H1 (cell line): ENCODE measurements around the gene SLC25A42. TPM values are rescaled to one million over a fixed set of nuclear protein-coding genes. Genes with fewer than 3 reads are reported as not detected.

Source experiments
- CTCF ChIA-PET: fragments of 300-600 bp; sonication (Branson Sonifier 250); formaldehyde crosslinking; loops from one replicate; lab custom pipeline; 2021; ENCODE audit not compliant: partially characterized antibody; lab: Charles Lee
- POLR2A ChIA-PET: fragments of 300-600 bp; sonication (Branson Sonifier 250); formaldehyde crosslinking; loops from one replicate; lab custom pipeline; 2021; ENCODE audit warnings: inconsistent platforms; ENCODE audit not compliant: partially characterized antibody; lab: Charles Lee
- DNase-seq, 2 experiments: peaks; one replicate each; pipeline versions ENCODE4 v3.0.0 to v3.0.0-alpha.2; 2010 to 2022; ENCODE audit warnings: low spot score in 2 of 2, low read depth in 1 of 2, mixed read lengths in 1 of 2
- FAIRE-seq: peaks from 2 replicates; lab custom pipeline; 2011; peaks lifted over from hg19 to GRCh38; lab: Jason Lieb, UNC
- H2AFZ ChIP-seq: 2 replicates; pipeline ENCODE4 v1.8.1; 2012; ENCODE audit warnings: low read length, inconsistent platforms
- H2AK5ac ChIP-seq: 2 replicates; pipeline ENCODE4 v1.6.1; 2013; ENCODE audit warnings: low read depth, low read length
- H2BK120ac ChIP-seq: replicated peaks from 2 replicates; pipeline ENCODE3; 2013; ENCODE audit warnings: low read depth, low read length, inconsistent platforms
- H2BK12ac ChIP-seq: 2 replicates; pipeline ENCODE4 v1.6.1; 2013; ENCODE audit warnings: low read depth, low read length
- H2BK15ac ChIP-seq: 2 replicates; pipeline ENCODE4 v1.6.1; 2013; ENCODE audit warnings: low read length
- H2BK20ac ChIP-seq: 2 replicates; pipeline ENCODE4 v1.6.1; 2013; ENCODE audit warnings: low read length
- H2BK5ac ChIP-seq: 2 replicates; pipeline ENCODE4 v1.6.1; 2013; ENCODE audit warnings: low read depth, low read length
- H3K14ac ChIP-seq: 2 replicates; pipeline ENCODE4 v1.6.1; 2013; ENCODE audit warnings: inconsistent platforms; ENCODE audit not compliant: insufficient read length
- H3K18ac ChIP-seq: 2 replicates; pipeline ENCODE4 v1.6.1; 2013; ENCODE audit warnings: low read length; ENCODE audit errors: extremely low read depth
- H3K23ac ChIP-seq: 2 replicates; pipeline ENCODE4 v1.6.1; 2013; ENCODE audit warnings: inconsistent platforms; ENCODE audit not compliant: insufficient read length
- H3K23me2 ChIP-seq: 2 replicates; pipeline ENCODE4 v1.6.1; 2013; ENCODE audit warnings: low read depth, low read length
- H3K27ac ChIP-seq: 2 replicates; pipeline ENCODE4 v1.6.1; 2011; ENCODE audit warnings: low read depth, low read length, inconsistent platforms
- H3K27me3 ChIP-seq, 4 experiments: replicated peaks in 1 of 4; 1 replicate in 1 of 4; 2 replicates in 3 of 4; pipeline versions ENCODE4 v1.6.1 to v1.8.1; 2011 to 2013; ENCODE audit warnings: low read length in 3 of 4, mild to moderate bottlenecking in 3 of 4, inconsistent platforms in 2 of 4, mixed read lengths in 2 of 4, moderate library complexity in 1 of 4; ENCODE audit not compliant: control insufficient read depth in 3 of 4, insufficient read depth in 3 of 4; ENCODE audit errors: extremely low read depth in 1 of 4
- H3K36me3 ChIP-seq, 4 experiments: 2 replicates each; pipeline versions ENCODE4 v1.6.1 to v1.8.1; 2011 to 2013; ENCODE audit warnings: mild to moderate bottlenecking in 4 of 4, low read length in 3 of 4, moderate library complexity in 2 of 4, control low read depth in 1 of 4, inconsistent platforms in 1 of 4; ENCODE audit not compliant: insufficient read depth in 4 of 4, control insufficient read depth in 2 of 4
- H3K4ac ChIP-seq: replicated peaks from 2 replicates; pipeline ENCODE3; 2013; ENCODE audit warnings: low read length, low read depth, mixed read lengths, inconsistent platforms; ENCODE audit not compliant: insufficient read length
- H3K4me1 ChIP-seq, 4 experiments: replicated peaks in 1 of 4; 1 replicate in 1 of 4; 2 replicates in 3 of 4; pipeline versions ENCODE4 v1.6.1 to v1.8.1; 2011 to 2013; ENCODE audit warnings: low read length in 3 of 4, inconsistent platforms in 2 of 4, mixed read lengths in 1 of 4; ENCODE audit not compliant: insufficient read depth in 4 of 4, control insufficient read depth in 3 of 4
- H3K4me2 ChIP-seq, 2 experiments: 2 replicates each; pipeline versions ENCODE4 v1.6.1 to v1.8.1; 2011 to 2013; ENCODE audit warnings: low read depth in 2 of 2, low read length in 2 of 2, control low read depth in 1 of 2, inconsistent platforms in 1 of 2, mild to moderate bottlenecking in 1 of 2; ENCODE audit not compliant: insufficient read depth in 1 of 2
- H3K4me3 ChIP-seq, 4 experiments: fragments of 200-600, 300-600 bp in 1 of 4; sonication (generic), shearing (Covaris generic), sonication (Bioruptor Twin) in 1 of 4; 2 replicates each; pipeline versions ENCODE4 v1.5.1 to v1.8.1; 2011 to 2016; ENCODE audit warnings: low read length in 4 of 4, low read depth in 3 of 4, control low read depth in 2 of 4, inconsistent platforms in 2 of 4, mild to moderate bottlenecking in 2 of 4, mixed read lengths in 1 of 4, moderate library complexity in 1 of 4; ENCODE audit not compliant: insufficient read depth in 2 of 4; ENCODE audit errors: extremely low read depth in 1 of 4
- H3K56ac ChIP-seq: replicated peaks from 2 replicates; pipeline ENCODE3; 2013; ENCODE audit warnings: low read depth, mild to moderate bottlenecking, mixed read lengths, low read length, inconsistent platforms; ENCODE audit not compliant: insufficient read length
- H3K79me1 ChIP-seq: 2 replicates; pipeline ENCODE4 v1.6.1; 2013; ENCODE audit warnings: low read depth, low read length, control low read depth
- H3K79me2 ChIP-seq, 2 experiments: 2 replicates each; pipeline versions ENCODE4 v1.6.1 to v1.8.1; 2012 to 2013; ENCODE audit warnings: low read length in 2 of 2, mild to moderate bottlenecking in 2 of 2, inconsistent platforms in 1 of 2; ENCODE audit not compliant: insufficient read depth in 2 of 2, control insufficient read depth in 1 of 2
- H3K9ac ChIP-seq, 4 experiments: replicated peaks in 1 of 4; 1 replicate in 1 of 4; 2 replicates in 3 of 4; pipeline versions ENCODE4 v1.6.1 to v1.8.1; 2011 to 2013; ENCODE audit warnings: low read depth in 3 of 4, low read length in 3 of 4, control low read depth in 2 of 4, mild to moderate bottlenecking in 2 of 4, moderate library complexity in 2 of 4, inconsistent platforms in 1 of 4; ENCODE audit errors: extremely low read depth in 1 of 4
- H3K9me3 ChIP-seq, 2 experiments: 2 replicates each; pipeline versions ENCODE4 v1.6.1 to v1.8.1; 2012 to 2013; ENCODE audit warnings: mild to moderate bottlenecking in 2 of 2, moderate library complexity in 2 of 2, control low read depth in 1 of 2, inconsistent platforms in 1 of 2, low read depth in 1 of 2, low read length in 1 of 2, mixed read lengths in 1 of 2; ENCODE audit not compliant: insufficient read depth in 2 of 2
- H4K20me1 ChIP-seq, 2 experiments: replicated peaks in 1 of 2; 2 replicates each; pipeline versions ENCODE3 to v1.8.1; 2011 to 2013; ENCODE audit warnings: inconsistent platforms in 2 of 2, low read length in 2 of 2, mild to moderate bottlenecking in 1 of 2; ENCODE audit not compliant: insufficient read depth in 2 of 2, control insufficient read depth in 1 of 2
- H4K5ac ChIP-seq: 2 replicates; pipeline ENCODE4 v1.6.1; 2013; ENCODE audit warnings: low read length, low read depth, mixed read lengths, inconsistent platforms; ENCODE audit not compliant: insufficient read length
- H4K8ac ChIP-seq: 2 replicates; pipeline ENCODE4 v1.8.0; 2013; ENCODE audit warnings: mild to moderate bottlenecking, moderate library complexity, low read length, inconsistent platforms; ENCODE audit not compliant: insufficient read depth; ENCODE audit errors: extremely low read depth
- H4K91ac ChIP-seq: replicated peaks from 2 replicates; pipeline ENCODE3; 2013; ENCODE audit warnings: low read length, mixed read lengths, inconsistent platforms; ENCODE audit not compliant: insufficient read length
- BACH1 ChIP-seq: IDR thresholded peaks from 2 replicates; pipeline ENCODE4 v1.6.1; 2012; ENCODE audit warnings: low read length, improper control_type of control experiment
- CHD1 ChIP-seq: IDR thresholded peaks from 2 replicates; pipeline ENCODE4 v1.6.1; 2012; ENCODE audit warnings: low read depth, low read length, improper control_type of control experiment
- CHD2 ChIP-seq: IDR thresholded peaks from 2 replicates; pipeline ENCODE4 v1.6.1; 2012; ENCODE audit warnings: low read length, improper control_type of control experiment
- CREB1 ChIP-seq: IDR thresholded peaks from 2 replicates; pipeline ENCODE4 v1.6.1; 2012; ENCODE audit warnings: inconsistent platforms
- GTF2F1 ChIP-seq: IDR thresholded peaks from 2 replicates; pipeline ENCODE4 v1.6.1; 2012; ENCODE audit warnings: low read depth, low read length, improper control_type of control experiment, borderline replicate concordance
- HDAC2 ChIP-seq, 2 experiments: fragments of 300-600 bp in 1 of 2; sonication (generic) in 1 of 2; IDR thresholded peaks; 2 replicates each; pipeline ENCODE4 v1.6.1; 2011 to 2012; ENCODE audit warnings: low read depth in 2 of 2, low read length in 2 of 2, mild to moderate bottlenecking in 2 of 2, moderate library complexity in 2 of 2, borderline replicate concordance in 1 of 2, inconsistent platforms in 1 of 2
- PHF8 ChIP-seq: fragments of 200-600 bp; sonication (generic); conservative IDR thresholded peaks from 2 replicates; pipeline ENCODE4 v1.7.1; 2012; ENCODE audit warnings: low read depth, mild to moderate bottlenecking, inconsistent platforms, low read length, moderate library complexity
- POLR2A ChIP-seq, 2 experiments: IDR thresholded peaks; 1 replicate in 1 of 2; 2 replicates in 1 of 2; pipeline ENCODE4 v1.6.1; 2011; ENCODE audit warnings: low read depth in 2 of 2, low read length in 2 of 2, mild to moderate bottlenecking in 2 of 2; ENCODE audit errors: control extremely low read depth in 1 of 2
- SIRT6 ChIP-seq: IDR thresholded peaks from one replicate; pipeline ENCODE4 v1.7.1; 2012; ENCODE audit warnings: low read length, inconsistent platforms
- SP2 ChIP-seq: IDR thresholded peaks from 2 replicates; pipeline ENCODE4 v1.6.1; 2012; ENCODE audit warnings: mild to moderate bottlenecking, low read length, inconsistent platforms
- TAF1 ChIP-seq: IDR thresholded peaks from 2 replicates; pipeline ENCODE4 v1.6.1; 2011; ENCODE audit warnings: mild to moderate bottlenecking, low read depth, low read length
- TEAD4 ChIP-seq: IDR thresholded peaks from 2 replicates; pipeline ENCODE4 v1.6.1; 2012; ENCODE audit warnings: low read depth, low read length, inconsistent platforms, mixed read lengths
- WGBS, 2 experiments: shearing (Covaris generic) in 1 of 2; methylation state at CpG; one replicate each; pipeline versions ENCODE4 v1.1.6 to v1.1.7; 2013 to 2015; ENCODE audit warnings: low lambda C conversion rate in 2 of 2, mixed read lengths in 2 of 2, inconsistent platforms in 1 of 2, low coverage in 1 of 2, missing lambda C conversion rate in 1 of 2; ENCODE audit not compliant: insufficient replicate concordance in 2 of 2, insufficient coverage in 1 of 2, insufficient read length in 1 of 2; ENCODE audit errors: extremely low coverage in 1 of 2, missing lambda C conversion rate in 1 of 2; 5-methylcytosine and 5-hydroxymethylcytosine counted together
- polyA plus RNA-seq, 7 experiments: library from polyadenylated mRNA; depleted of rRNA in 3 of 7; stranded (reverse) in 5 of 7; unstranded in 2 of 7; fragments of >200 nt in 5 of 7; fragments of 200-250 nt in 2 of 7; gene quantifications; 1 replicate in 5 of 7; 2 replicates in 1 of 7; 4 replicates in 1 of 7; pipeline versions ENCODE4 v1.2.1 to v1.2.3, GENCODE V29; 2011 to 2013; ENCODE audit warnings: missing spikeins in 2 of 7, mixed read lengths in 2 of 7
- total RNA-seq: library from RNA; stranded (reverse); fragmentation: NEBNext Ultra II Directional; extraction: Animal tissue kit (Norgen Biotek cat#: 25700); gene quantifications from 2 replicates; pipeline ENCODE4 v1.2.1, GENCODE V29; 2021

Gene SLC25A42
- total and polyA plus RNA-seq, 2 of the 8 experiments (the other 6 are each of a cell fraction or from before 2014, with no cell fraction given): 5.9 to 6.2 TPM

DNA sequence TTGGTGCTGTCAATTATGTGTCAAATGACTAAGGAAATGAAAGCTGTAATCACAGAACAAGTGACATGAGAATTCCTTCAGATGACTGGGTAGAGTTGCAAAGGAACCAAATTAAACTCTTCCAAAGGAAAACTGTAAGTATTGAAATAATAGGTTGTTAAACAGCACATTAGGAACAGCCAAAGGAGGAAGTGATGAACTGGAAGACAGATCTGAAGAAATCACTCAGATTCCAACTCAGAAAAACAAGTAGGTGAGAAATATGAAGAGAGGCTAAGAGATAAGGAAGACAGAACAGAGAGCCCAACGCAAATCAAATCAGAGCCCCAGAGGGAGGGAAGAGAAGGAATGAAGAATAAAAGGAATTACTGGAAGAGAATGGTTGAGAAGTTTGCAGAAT lies 59.1 kb downstream of the SLC25A42 start:
- FAIRE-seq: no peak
- POLR2A ChIA-PET: interaction anchor here (1.2 to 3.3 kb wide), 3 partner anchors 9 to 136 kb away, joined by 3 to 22 read pairs (median 8); no protein-coding TSS in a partner anchor

More for the DNA sequence above, 59.1 kb downstream of the SLC25A42 start:
- peaks cover 4% of the 10 kb centered on the region; the same call in 1 of the 2 replicates for H3K23me2 ChIP-seq
- H4K91ac ChIP-seq: no peak overlapping the region
- no peak overlapping the region for H3K4ac ChIP-seq
- WGBS, 2 experiments: 88% methylated on average over 1 of the region's 1 CpG; no CpG with 5 or more reads in 1 of the 2 experiments
- TF ChIP-seq PHF8: no peak
- TF ChIP-seq HDAC2 (IDR thresholded peaks at IDR 0.05; ENCODE audit: borderline replicate concordance in 1 of 2, low read depth in 2 of 2, low read length in 2 of 2): no peak
- no peak for TF ChIP-seq CHD2
- TF ChIP-seq SP2: no peak
- TF ChIP-seq TEAD4: no peak
- TF ChIP-seq CHD1: no peak
- no peak for TF ChIP-seq GTF2F1
- TF ChIP-seq CREB1: no peak
- TF ChIP-seq BACH1: no peak
- no peak for TF ChIP-seq TAF1
- no peak for TF ChIP-seq SIRT6
- TF ChIP-seq POLR2A (IDR thresholded peaks at IDR 0.05; ENCODE audit: control extremely low read depth in 1 of 2, low read depth in 2 of 2, low read length in 2 of 2): no peak
- peaks cover 0 to 18% (median 13%) of the 10 kb centered on the region in 4 experiments; a peak in 6 of 7 replicates for H3K4me1 ChIP-seq
- no peak for DNase-seq
- CTCF ChIA-PET: interaction anchor here (0.6 to 3.1 kb wide), 7 partner anchors 11 to 962 kb away, joined by 3 to 24 read pairs (median 3); no protein-coding TSS in a partner anchor
- H3K23ac ChIP-seq: no peak overlapping the region
- no peak overlapping the region for H2AK5ac ChIP-seq
- no peak overlapping the region for H2BK15ac ChIP-seq
- no peaks in the 10 kb centered on the region for H3K9me3 ChIP-seq
- no peak overlapping the region for H2BK20ac ChIP-seq
- no peak overlapping the region for H3K4me3 ChIP-seq
- no peaks in the 10 kb centered on the region for H3K79me1 ChIP-seq
- H2BK5ac ChIP-seq: no peak overlapping the region
- H3K56ac ChIP-seq: no peak overlapping the region
- H2BK120ac ChIP-seq: no peak overlapping the region
- H3K27me3 ChIP-seq: no peaks in the 10 kb centered on the region
- no peak overlapping the region for H4K5ac ChIP-seq
- peaks cover 0 to 2% of the 10 kb centered on the region in 2 experiments for H4K20me1 ChIP-seq
- H3K14ac ChIP-seq: no peak overlapping the region
- H4K8ac ChIP-seq: no peak overlapping the region
- H3K36me3 ChIP-seq: peaks cover 0 to 14% (median 4%) of the 10 kb centered on the region in 4 experiments; a peak in 3 of 8 replicates
- H3K9ac ChIP-seq: no peak overlapping the region
- H3K4me2 ChIP-seq: no peak overlapping the region
- H3K18ac ChIP-seq: no peak overlapping the region
- no peak overlapping the region for H3K27ac ChIP-seq
- no peak overlapping the region for H2BK12ac ChIP-seq
- no peaks in the 10 kb centered on the region for H3K79me2 ChIP-seq
- no peak overlapping the region for H2AFZ ChIP-seq
